OCI-LY7 (cell line): ENCODE results near the gene TALDO1.

Experiments used
- CTCF ChIP-seq: fragments of 200-600 bp; sonication (generic); conservative IDR thresholded peaks from 2 replicates; pipeline ENCODE4 v1.5.1; 2014; ENCODE audit warnings: mild to moderate bottlenecking, antibody characterized with exemption, low read length, moderate library complexity, mixed read lengths
- EZH2phosphoT487 ChIP-seq: fragments of 200-600 bp; sonication (generic); IDR thresholded peaks from 2 replicates; pipeline ENCODE4 v1.6.1; 2018; ENCODE audit warnings: low read depth, borderline replicate concordance, mild to moderate bottlenecking, mixed run types, antibody characterized with exemption, low read length, moderate library complexity, mixed read lengths

DNA sequence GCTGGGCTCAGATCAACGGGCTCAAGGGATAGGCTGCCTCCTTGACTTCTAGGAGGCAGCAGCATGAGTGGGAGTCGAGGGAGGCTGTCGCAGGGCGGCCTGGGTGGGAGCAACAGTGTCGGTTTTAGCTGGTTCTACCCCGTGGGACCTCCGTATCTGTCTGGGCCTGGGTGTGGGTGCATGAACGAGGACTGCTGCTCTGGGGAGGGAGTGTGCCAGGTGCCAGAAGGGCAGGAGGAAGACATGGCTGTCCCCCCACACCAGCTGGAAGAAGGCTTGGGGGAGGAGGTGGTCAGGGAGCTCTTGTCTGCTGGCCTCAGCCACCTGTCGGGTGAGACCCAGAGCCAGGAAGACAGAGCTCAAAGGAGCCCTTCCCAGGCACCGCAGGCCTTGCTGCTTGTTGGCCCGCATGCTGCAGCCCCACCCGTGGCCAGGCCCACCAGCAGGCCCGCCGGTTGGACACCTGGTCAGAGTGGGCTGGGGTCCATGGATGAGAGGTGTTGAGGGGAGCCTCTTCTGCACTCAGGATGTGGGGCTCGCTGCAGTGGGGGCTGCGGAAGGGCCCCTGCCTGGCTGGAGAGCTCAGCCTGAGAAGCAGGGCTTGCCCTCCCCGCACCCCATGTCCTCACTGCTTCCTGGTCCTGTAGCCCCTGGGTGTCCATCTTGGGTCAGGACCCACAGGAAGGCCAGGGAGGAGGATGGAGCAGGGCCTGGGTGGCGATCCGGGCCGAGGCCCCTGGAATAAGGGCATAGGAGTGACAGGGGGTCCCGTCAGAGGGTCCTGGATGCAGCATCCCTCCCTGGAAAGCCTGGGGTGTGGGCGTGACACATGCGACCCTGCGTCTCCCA is 39.2 kb downstream of the TALDO1 start:
- TF ChIP-seq CTCF (no peak), EZH2phosphoT487 (no peak)
